HG03159 (cell line): Measurements from ENCODE around the gene PDE8A.

ENCODE experiments used
- ATAC-seq: cut with Tn5 transposase; IDR thresholded peaks from one replicate; pipeline ENCODE4 v1.9.1; 2021; ENCODE audit warnings: mild to moderate bottlenecking, moderate library complexity; ENCODE audit not compliant: unreplicated experiment

PDE8A gene

GRCh38 chr15:85118581-85118980 lies 136.9 kb downstream of the PDE8A start:
- ATAC-seq, result no peak

- ATAC-seq, result no peak
Observed at GRCh38 chr15:85120351-85121113, 138.9 kb downstream of the PDE8A start.

GRCh38 chr15:85124173-85124572 lies 142.5 kb downstream of the PDE8A start:
- no peak for ATAC-seq

- no peak for ATAC-seq
Observed at GRCh38 chr15:85125056-85125661, 143.5 kb downstream of the PDE8A start.

- no peak for ATAC-seq
Observed at GRCh38 chr15:85128621-85129020, 147.0 kb downstream of the PDE8A start.

GRCh38 chr15:85129881-85130280 lies 148.2 kb downstream of the PDE8A start:
- ATAC-seq, result no peak

GRCh38 chr15:85131915-85132314 lies 150.3 kb downstream of the PDE8A start:
- no peak for ATAC-seq

GRCh38 chr15:85133709-85134108 lies 152.1 kb downstream of the PDE8A start:
- no peak for ATAC-seq

- ATAC-seq, result no peak
Observed at GRCh38 chr15:85137489-85138168, 156.0 kb downstream of the PDE8A start.

- ATAC-seq, result no peak
Observed at GRCh38 chr15:85139391-85139790, 157.7 kb downstream of the PDE8A start.

- no peak for ATAC-seq
Observed at GRCh38 chr15:85141726-85142125, 160.1 kb downstream of the PDE8A start.

GRCh38 chr15:85142312-85142711 lies 160.7 kb downstream of the PDE8A start:
- no peak for ATAC-seq

GRCh38 chr15:85149465-85150129 lies 167.9 kb downstream of the PDE8A start:
- ATAC-seq, result no peak

- no peak for ATAC-seq
Observed at GRCh38 chr15:85150130-85150480, 168.4 kb downstream of the PDE8A start.

GRCh38 chr15:85151145-85151544 lies 169.5 kb downstream of the PDE8A start:
- no peak for ATAC-seq

- ATAC-seq, result no peak
Observed at GRCh38 chr15:85151861-85152260, 170.2 kb downstream of the PDE8A start.

GRCh38 chr15:85154061-85154460 lies 172.4 kb downstream of the PDE8A start:
- no peak for ATAC-seq

- ATAC-seq, result no peak
Observed at GRCh38 chr15:85155360-85155759, 173.7 kb downstream of the PDE8A start.

GRCh38 chr15:85155857-85156256 lies 174.2 kb downstream of the PDE8A start:
- no peak for ATAC-seq

- no peak for ATAC-seq
Observed at GRCh38 chr15:85157344-85157743, 175.7 kb downstream of the PDE8A start.

GRCh38 chr15:85162237-85162636 lies 180.6 kb downstream of the PDE8A start:
- no peak for ATAC-seq
